ENCODE results near the gene RAB11B.
A peak's percentile ranks its signal among the peaks of the same experiment; 100 is the strongest.
"Not testable (repeated sequence)": the region's sequence is repeated elsewhere in the genome, so short reads cannot be mapped to it uniquely, and the experiment has no call there.

Gene RAB11B

DNA sequence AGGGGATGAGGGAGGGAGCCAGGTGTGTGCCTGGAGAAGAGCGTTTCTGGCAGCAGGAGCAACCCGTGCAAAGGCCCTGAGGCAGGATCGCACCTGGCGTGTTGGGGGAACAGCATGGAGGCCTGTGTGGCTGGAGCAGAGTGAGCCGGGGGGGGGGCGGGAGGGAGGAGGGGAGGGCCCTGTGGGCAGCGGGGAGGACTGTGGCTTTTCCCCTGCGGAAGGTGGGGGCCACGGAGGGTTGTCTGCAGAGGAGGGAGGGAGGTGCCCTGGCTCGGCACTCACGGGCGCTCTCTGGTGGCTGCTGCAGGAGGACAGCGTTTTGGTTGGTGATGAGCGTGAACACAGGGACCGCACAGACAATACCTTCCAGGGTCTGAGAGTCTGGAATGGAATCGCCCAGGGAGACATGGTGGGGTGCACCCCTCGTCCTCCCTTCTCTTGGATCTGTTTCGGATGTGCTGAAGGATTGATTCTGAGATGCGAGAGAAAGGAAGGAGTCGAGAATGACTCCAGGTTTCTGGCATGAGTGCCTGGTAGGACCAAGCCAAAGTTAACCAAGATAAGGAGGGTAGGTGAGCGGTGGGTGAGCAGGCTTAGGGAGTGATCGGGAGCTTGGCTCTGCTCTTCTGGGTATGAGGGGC, 6.5 kb downstream of the RAB11B start:
- peak; percentile 15 for DNase-seq

DNA sequence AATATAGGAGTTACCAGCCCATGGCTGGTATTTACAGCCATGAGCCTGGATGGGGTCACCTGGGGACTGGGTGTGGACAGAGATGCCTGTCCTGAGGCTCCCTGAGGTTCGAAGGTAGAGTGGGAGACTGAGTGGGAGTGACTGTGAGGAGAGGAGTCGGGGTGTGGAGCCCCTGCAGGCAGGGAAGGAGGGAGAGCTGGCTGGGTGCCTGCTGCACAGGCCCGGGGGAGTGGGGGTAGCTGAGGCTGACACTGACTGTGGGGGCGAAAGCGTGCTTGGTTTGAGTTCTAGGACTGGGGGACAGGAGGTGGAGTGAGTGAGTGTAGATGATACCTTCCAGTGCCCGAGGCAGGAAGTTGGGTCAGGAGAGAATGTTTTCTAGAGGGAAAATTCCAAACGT, 7.1 kb downstream of the RAB11B start:
- DNase-seq = no peak

GRCh38 chr19:8397746-8398310, 7.7 kb downstream of the RAB11B start:
- DNase-seq = no peak

DNA sequence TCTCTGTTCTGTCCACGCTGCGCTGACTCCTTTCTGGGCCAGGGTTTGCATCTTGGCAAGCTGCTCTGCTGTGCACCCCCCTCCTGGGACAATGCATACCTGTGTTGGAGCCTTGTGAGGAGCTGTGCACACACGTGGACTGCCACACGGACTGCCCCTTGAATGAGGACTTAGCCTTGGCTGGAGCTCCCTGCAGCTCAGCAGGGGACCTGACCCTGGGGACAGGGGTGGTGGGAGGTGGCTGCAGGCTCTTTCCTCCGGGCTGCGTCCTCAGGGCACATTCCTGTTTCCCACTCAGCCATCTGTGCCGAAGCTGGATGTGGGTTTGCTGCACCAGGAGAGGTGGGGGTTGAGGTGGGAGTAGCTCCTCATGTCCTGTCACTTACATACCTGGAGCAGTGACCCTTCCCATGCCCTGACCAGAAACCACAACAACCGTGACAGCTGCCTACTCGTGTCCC, 8.2 kb downstream of the RAB11B start:
- DNase-seq = no peak

DNA sequence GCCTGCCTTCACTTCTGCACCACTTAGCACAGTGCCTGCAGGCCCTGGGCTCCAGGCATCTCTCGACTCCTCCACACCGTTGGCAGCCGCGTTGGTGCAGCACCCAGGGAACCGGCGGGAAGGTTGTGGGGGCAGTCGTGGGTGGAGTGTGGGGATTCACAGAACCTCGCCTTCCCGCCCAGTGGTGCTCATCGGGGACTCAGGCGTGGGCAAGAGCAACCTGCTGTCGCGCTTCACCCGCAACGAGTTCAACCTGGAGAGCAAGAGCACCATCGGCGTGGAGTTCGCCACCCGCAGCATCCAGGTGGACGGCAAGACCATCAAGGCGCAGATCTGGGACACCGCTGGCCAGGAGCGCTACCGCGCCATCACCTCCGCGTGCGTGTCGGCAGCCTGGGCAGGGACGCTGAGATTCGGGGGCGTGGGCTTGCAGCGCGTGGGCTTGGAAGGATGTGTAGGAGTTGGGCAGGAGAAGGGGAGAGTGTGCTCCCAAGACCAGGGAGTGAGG, 9.6 kb downstream of the RAB11B start:
- DNase-seq = no peak

- DNase-seq = no peak
Measured at GRCh38 chr19:8401981-8402411, 11.8 kb downstream of the RAB11B start.

DNA sequence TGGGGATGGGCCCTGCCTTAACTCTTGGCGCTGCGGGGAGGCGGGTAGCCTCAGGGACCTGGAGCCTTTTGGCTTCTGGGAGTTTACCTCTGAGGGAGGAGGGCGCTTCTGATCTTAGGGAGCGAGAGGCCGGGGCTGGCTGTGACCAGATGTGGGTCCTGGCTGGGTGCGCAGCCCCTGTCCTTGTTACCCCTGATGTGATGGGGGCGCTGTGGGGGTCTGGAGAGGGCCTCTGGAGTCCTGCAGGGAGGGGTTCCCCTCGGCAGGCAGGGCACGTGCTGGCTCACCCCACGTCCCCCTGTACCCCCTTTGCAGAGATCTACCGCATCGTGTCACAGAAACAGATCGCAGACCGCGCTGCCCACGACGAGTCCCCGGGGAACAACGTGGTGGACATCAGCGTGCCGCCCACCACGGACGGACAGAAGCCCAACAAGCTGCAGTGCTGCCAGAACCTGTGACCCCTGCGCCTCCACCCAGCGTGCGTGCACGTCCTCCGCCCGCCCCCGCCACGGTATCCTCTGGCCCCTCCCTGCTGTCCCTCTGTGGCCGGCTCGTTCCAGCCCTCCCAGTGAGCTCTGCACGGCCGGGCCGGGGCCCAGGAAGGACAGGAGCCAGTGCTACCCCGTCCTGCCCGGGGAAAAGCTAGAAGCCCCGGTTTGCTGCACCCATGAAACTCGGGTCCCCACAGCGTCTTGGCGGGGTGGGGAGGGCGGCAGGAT, 13.1 kb downstream of the RAB11B start:
- no peak for DNase-seq

- no peak for DNase-seq
Measured at GRCh38 chr19:8403820-8404109, 13.6 kb downstream of the RAB11B start.

- DNase-seq = no peak
Measured at GRCh38 chr19:8404391-8405151, 14.4 kb downstream of the RAB11B start.

- DNase-seq = not testable (repeated sequence)
Measured at GRCh38 chr19:8410718-8411117, 20.6 kb downstream of the RAB11B start.

DNA sequence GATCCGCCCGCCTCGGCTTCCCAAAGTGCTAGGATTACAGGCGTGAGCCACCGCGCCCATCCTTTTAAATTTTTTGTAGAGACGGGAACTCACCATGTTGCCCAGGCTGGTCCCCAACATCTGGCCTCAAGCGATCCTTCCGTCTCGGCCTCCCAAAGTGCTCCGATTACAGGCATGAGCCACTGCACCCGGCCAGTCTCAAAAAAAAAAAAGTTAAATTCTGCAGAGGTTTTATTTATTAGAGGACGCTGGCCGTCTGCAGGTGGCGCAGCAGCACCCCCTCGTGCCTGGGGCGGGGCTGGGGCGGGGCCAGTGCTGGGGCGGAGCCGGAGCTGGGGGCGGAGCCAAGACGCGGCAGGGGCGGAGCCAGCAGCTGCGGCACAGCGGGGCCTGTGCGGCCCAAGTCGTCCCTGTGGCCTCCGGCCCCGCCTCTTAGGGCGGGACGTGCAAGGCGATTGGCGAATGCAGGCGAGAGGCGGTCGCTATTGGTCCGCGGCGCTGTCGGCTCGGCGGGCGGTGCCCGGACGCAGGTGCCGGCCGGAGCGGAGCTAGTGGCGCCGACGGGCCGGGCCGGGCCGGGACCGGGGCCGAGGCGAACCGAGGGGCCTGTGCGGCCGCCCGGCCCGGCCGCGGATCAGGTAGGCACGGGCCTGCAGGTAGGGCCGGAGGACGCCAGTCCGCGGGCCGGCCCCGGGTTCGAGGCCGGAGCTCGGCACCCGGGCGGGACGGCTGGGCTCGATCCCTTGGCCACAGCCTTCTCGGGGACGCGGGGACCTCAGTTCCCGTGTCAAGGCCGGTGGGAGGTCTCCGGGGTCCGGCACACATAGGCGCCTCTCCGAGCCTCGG, 22.8 kb downstream of the RAB11B start, which contains the start of gene MARCHF2:
Gene MARCHF2 (plus strand): TSS at position 523 of the 846 bp plus-strand sequence. CDS start 8,536 bp downstream, outside the sequence.
- DNase-seq = peak; percentile 62

DNA sequence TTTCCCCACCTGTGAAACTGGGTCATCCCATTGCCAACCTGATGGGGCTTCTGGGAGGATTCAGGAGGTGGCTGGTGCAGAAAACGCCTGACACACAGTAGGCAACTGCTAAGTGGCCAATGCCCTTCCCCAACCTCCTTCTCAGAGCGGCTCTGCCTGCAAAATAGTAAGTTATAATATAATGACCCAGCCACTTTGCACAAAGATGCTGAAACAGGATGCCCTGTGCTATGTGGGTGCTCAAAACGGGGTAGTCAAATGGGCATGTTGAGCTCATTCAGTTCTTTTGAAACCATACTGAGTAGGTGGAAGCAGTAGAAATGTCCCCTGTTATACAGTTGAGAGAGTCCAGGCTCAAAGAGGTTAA, 23.5 kb downstream of the RAB11B start:
- DNase-seq = no peak

GRCh38 chr19:8416796-8417195, 26.6 kb downstream of the RAB11B start:
- no peak for DNase-seq

DNA sequence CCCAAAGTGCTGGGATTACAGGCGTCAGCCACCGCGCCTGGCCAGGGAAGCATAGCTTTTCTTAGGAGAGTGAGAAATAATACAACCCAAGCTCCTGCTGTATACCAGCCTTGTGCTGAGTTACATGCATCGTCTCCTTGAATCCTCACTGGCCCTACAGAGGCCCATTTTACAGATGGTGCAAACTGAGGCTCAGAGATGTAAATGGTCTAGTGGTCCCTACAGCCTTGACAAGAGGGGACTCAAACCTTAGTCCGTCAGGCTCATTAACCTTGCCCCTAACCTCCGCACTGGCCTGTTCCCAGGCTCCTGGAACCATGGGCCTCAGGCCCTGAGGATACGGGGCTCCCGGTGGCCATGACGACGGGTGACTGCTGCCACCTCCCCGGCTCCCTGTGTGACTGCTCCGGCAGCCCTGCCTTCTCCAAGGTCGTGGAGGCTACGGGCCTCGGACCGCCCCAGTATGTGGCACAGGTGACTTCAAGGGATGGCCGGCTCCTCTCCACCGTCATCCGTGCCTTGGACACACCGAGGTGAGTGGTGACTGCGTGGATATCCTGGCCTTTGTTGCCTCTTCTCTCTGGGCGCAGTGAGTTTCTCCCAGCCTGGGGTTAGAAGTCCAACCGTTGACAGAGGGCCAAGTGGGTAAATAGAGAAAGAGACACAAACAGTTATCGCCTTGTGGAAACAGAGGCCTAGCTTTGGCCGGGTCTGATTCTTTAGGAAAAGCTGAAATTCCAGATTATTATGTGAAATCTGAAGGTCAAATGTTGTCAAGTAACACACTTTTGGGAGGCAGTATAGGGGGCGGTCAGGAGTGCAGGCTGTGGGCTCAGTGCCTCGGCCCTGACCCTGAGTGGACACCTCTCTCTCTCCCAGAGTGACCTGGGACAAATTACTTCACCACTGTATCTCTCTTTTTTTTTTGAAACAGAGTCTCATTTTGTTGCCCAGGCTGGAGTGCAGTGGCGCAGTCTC, 31.6 kb downstream of the RAB11B start:
- DNase-seq = no peak

DNA sequence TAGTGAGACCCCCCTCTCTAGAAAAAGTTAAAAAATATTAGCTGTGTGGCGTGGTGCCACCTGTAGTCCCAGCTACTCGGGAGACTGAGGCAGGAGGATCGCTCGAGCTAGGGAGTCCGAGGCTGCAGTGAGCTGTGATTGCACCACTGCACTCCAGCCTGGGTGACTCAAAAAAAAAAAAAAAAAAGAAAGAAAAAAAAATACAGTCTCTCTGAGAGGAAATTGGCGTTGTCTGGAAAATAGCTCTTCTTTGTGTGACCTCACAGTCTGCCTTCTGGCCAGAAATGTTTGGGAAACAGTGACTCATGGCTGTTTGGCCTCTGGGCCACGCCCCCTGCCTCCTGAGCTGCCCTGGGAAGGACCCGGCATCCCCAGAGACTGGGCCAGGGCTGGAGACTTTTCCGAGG, 33.7 kb downstream of the RAB11B start:
- DNase-seq = no peak

GRCh38 chr19:8425331-8425730, 35.2 kb downstream of the RAB11B start:
- DNase-seq = not testable (repeated sequence)

DNA sequence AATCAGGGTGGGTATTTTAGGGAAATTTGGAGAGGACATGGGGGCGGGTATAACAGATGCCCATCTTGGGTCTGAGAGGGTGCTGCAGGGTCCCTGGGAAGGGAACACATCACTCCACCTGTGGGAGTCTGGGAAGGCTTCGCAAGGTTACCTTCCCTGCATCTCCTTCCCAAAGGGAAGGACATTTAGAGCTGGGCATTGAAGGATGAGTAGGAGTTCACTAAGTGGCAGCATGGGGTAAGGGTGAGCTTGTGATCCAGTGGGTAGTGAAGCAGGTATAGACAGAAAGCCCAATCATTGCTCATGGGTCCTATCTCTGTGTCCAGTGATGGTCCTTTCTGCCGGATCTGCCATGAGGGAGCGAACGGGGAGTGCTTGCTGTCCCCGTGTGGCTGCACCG, 36.1 kb downstream of the RAB11B start:
- no peak for DNase-seq

DNA sequence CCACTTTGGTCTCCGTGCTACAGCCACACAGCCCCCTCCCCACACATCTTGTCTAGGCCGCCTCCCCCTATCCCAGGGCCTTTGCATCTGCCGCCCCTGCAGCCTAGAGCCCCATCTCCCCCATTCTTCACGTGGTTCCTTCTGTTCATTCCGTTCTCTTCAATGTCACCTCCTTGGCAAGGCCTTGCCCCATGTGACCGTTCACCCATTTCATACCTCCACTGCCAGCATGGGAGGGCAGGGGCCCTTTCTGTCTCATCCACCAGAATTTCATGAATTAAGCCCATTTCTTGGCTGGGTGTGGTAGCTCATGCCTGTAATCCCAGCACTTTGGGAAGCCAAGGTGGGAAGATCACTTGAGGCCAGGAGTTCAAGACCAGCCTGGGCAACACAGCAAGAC, 38.9 kb downstream of the RAB11B start:
- no peak for DNase-seq

DNA sequence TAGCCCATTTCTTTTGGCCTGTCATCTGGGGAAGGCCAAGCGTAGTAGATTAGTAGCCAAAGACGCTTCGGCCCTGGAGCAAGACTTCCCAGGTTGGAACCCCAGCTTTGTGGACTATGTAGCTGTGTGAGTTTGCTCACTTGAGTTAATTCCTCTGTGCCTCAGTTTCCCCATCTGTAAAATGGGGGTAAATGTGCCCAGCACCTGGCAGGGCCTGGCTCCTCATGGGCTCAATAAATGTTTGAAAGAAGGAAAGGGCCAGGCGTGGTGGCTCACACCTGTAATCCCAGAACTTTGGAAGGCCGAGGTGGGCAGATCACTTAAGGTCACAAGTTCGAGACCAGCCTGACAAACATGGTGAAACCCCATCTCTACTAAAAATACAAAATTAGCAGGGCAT, 39.7 kb downstream of the RAB11B start:
- DNase-seq = no peak

- DNase-seq = no peak
Measured at GRCh38 chr19:8430650-8431049, 40.5 kb downstream of the RAB11B start.

GRCh38 chr19:8438236-8438635, 48.1 kb downstream of the RAB11B start:
- no peak for DNase-seq

Data from SHP77 treated with DMSO at 0.1 percent for 48 hours (cell line).